ENCODE results near the gene GNA15. TPM values are rescaled to one million over a fixed set of nuclear protein-coding genes. Genes with fewer than 3 reads are reported as not detected.

The GNA15 gene
- polyA plus RNA-seq, 1 experiment, result 0.06 TPM

- H3K27me3 ChIP-seq (ENCODE audit: control insufficient read depth, insufficient read depth, low read length), result no peaks in the 10 kb centered on the region
- CTCF ChIA-PET, result interaction anchor here (0.9 to 4.0 kb wide), 8 partner anchors 9 to 193 kb away, joined by 3 to 29 read pairs (median 4); no protein-coding TSS in a partner anchor
- TF ChIP-seq CTCF (IDR thresholded peaks at IDR 0.05; ENCODE audit: insufficient read depth, low read depth, low read length), result no peak
- POLR2A ChIA-PET, result no interaction called here
- H3K36me3 ChIP-seq (ENCODE audit: control insufficient read depth, insufficient read depth, low read length), result no peaks in the 10 kb centered on the region
- no peak overlapping the region for H3K4me3 ChIP-seq (ENCODE audit: low read depth, low read length)
- no peak for DNase-seq (ENCODE audit: low read depth)
These were observed 7.0 kb downstream of the GNA15 start for GRCh38 chr19:3142781-3143337.

GRCh38 chr19:3145909-3146676 lies 10.3 kb downstream of the GNA15 start:
- TF ChIP-seq CTCF (IDR thresholded peaks at IDR 0.05; ENCODE audit: insufficient read depth, low read depth, low read length), result no peak
- no peak for DNase-seq (ENCODE audit: low read depth)
- ChIA-PET CTCF (interaction anchor here (0.8 to 3.5 kb wide), 3 partner anchors 11 to 17 kb away, joined by 3 to 14 read pairs (median 5); no protein-coding TSS in a partner anchor), POLR2A (interaction anchor here (0.5 kb wide), 1 partner anchor 93 kb away, joined by 6 read pairs; no protein-coding TSS in a partner anchor)
- H3K27me3 ChIP-seq (ENCODE audit: control insufficient read depth, insufficient read depth, low read length), result no peaks in the 10 kb centered on the region
- H3K4me3 ChIP-seq (ENCODE audit: low read depth, low read length), result no peak overlapping the region
- H3K36me3 ChIP-seq (ENCODE audit: control insufficient read depth, insufficient read depth, low read length), result no peaks in the 10 kb centered on the region

- Histone ChIP-seq H3K4me3 (ENCODE audit: low read depth, low read length) (no peak overlapping the region), H3K36me3 (ENCODE audit: control insufficient read depth, insufficient read depth, low read length) (no peaks in the 10 kb centered on the region), H3K27me3 (ENCODE audit: control insufficient read depth, insufficient read depth, low read length) (no peaks in the 10 kb centered on the region)
- POLR2A ChIA-PET, result interaction anchor here (0.5 kb wide), 1 partner anchor 94 kb away, joined by 6 read pairs; no protein-coding TSS in a partner anchor
- TF ChIP-seq CTCF (IDR thresholded peaks at IDR 0.05; ENCODE audit: insufficient read depth, low read depth, low read length), result peak; percentile 83
- CTCF ChIA-PET, result interaction anchor here (0.8 to 3.5 kb wide), 4 partner anchors 11 to 29 kb away, joined by 3 to 14 read pairs (median 4); no protein-coding TSS in a partner anchor
- DNase-seq (ENCODE audit: low read depth), result no peak
These were observed 10.9 kb downstream of the GNA15 start for GRCh38 chr19:3146677-3147100.

GRCh38 chr19:3148503-3148902 lies 12.7 kb downstream of the GNA15 start:
- Histone ChIP-seq H3K27me3 (ENCODE audit: control insufficient read depth, insufficient read depth, low read length) (no peaks in the 10 kb centered on the region), H3K36me3 (ENCODE audit: control insufficient read depth, insufficient read depth, low read length) (no peaks in the 10 kb centered on the region), H3K4me3 (ENCODE audit: low read depth, low read length) (no peak overlapping the region)
- no peak for DNase-seq (ENCODE audit: low read depth)
- ChIA-PET POLR2A (no interaction called here), CTCF (no interaction called here)
- TF ChIP-seq CTCF (IDR thresholded peaks at IDR 0.05; ENCODE audit: insufficient read depth, low read depth, low read length), result no peak

GRCh38 chr19:3149089-3149488 lies 13.3 kb downstream of the GNA15 start:
- no peak overlapping the region for H3K4me3 ChIP-seq (ENCODE audit: low read depth, low read length)
- POLR2A ChIA-PET, result no interaction called here
- CTCF ChIA-PET, result interaction anchor here (1.1 kb wide), 1 partner anchor 198 kb away, joined by 4 read pairs; no protein-coding TSS in a partner anchor
- no peak for TF ChIP-seq CTCF (IDR thresholded peaks at IDR 0.05; ENCODE audit: insufficient read depth, low read depth, low read length)
- H3K27me3 ChIP-seq (ENCODE audit: control insufficient read depth, insufficient read depth, low read length), result no peaks in the 10 kb centered on the region
- H3K36me3 ChIP-seq (ENCODE audit: control insufficient read depth, insufficient read depth, low read length), result no peaks in the 10 kb centered on the region
- DNase-seq (ENCODE audit: low read depth), result no peak

Measured in BJ (cell line).